HG03159 (cell line): ENCODE results near the gene TST.
A peak's percentile ranks its signal among the peaks of the same experiment; 100 is the strongest.

Experiments
- ATAC-seq: cut with Tn5 transposase; IDR thresholded peaks from one replicate; pipeline ENCODE4 v1.9.1; 2021; ENCODE audit warnings: mild to moderate bottlenecking, moderate library complexity; ENCODE audit not compliant: unreplicated experiment

The TST gene

DNA sequence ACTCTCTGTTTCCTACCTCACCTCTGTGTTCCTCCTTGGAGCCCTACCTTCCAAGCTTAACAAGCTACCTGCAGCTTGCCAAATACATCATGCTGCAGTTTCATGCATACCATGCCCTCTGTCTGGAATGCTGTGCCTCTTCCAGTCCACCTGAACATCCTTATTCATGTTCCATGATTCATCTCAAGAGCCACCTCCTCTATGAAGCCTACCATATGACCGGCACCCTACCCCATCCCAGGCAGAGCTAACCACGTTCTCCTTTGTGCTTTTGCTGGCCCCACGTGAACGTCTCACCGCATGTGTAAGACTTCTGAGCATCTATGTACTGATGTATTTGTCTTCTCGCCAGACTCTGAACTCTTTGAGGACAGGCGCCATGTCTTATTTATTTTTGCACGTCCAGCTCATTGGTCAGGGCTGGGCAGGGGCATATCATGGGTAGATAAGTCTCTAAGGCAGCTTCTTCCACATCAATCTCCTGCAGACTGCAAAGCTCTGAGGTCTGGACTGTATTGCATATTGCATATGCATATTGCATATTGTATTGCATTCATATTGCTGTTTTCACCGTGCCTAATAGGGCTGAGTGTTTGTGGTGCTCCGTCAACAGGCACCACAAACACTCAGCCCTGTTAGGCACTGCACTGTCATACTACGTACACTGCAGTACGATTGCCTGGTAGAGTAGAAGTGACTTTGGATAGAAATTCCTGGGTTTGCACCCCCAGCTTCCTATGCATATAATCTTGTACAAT lies 31.0 kb downstream of the TST start:
- ATAC-seq = no peak

DNA sequence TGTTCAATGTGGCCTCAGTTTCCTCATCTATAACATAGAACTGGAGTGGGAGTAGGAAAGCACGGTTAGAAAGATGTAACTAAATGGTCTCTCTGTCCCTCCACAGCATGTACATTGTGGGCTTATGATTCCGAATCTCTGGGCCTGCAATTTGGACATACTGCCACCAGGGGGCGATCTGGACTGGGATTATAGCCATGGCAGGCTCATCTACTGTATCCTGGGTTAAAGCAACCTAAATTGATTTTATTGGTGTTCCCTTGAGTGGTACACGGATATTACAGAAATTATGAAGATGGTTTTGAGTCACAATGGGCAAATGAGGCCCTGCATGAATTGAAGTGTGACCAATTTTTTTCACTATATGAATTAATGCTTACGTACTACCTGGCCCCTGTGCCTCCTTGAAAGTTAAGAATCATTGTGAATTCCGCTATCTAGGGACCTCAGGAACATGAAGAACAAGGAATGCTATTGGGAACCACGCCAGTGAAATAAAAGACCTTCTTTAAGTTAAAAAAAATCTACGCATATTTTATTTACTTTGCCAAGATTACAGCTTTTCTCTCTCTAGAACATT lies 32.9 kb downstream of the TST start:
- no peak for ATAC-seq

DNA sequence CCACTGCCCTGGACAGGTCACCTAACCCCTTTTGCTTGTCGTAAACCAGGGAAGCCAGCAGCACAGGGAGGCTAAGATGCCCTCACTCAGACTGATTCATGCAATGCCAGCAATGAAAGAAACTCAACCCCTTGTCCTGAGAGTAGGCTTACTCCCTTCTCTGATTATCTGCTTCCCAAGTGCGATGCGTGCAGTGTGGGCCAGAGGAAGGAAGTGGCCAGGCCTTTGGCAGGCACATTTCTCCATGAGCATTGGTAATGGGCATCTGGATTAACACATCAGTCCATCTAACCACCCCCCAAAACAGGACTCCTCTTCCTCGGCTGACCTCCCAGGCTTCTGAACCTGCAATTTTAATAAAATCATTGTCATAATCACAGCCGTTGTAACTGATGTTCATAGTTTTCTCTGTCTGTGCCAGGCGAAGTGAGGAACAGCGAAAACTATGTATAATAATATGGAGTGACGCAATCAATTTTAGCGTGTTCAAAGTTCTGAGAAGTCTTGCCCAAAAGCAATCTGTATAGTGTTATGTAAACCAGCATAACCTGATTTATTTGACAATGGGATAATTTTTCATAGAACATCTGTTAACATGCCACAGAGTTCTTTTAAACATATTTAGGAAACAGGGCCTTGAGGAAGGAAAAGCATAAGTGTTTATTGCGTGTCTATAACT lies 33.9 kb downstream of the TST start:
- ATAC-seq = no peak

DNA sequence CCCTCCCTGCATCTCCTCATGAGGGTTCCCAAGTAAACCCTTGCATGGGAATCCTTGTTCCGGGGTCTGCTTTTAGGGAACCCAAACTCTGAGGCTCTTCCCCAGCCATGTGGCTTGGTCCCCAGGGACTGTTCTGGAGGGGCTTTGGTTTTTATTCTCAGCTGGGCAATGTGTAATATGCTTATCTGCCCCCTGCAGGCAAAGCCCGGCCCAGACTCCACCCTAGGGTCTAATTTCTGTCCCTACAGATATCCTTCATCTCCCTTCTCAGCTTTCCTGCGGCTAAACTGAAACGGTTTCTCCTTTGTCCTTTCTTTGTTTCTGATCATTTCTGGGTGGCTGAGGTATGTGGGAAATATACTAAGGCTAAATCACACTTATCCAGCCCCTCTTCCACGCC lies 37.1 kb downstream of the TST start:
- no peak for ATAC-seq

DNA sequence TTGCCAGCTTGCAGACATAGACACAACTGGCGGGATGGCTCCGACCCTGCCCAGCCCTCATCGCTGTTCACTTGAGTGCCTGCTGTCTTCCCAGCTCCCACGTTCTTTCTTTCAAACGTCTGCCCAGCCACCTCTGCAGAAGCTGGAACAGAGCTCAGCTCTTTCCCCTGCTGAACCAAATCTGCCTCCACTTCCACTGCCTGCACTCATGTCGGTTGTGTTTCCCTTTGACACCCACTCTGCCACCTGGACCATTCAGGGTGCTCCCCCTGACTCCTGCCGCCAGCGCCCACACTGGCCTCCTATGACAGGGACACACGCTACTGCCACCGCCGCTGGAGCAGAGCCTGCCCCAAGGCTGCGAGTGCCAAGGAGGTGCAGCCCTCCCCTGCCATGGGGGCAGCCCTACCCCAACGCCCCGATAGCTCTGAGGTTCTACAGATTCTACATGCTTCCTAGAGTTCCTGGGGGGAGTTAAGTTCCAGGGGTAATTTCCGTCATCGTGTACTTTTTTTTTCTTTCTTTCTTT lies 37.9 kb downstream of the TST start:
- ATAC-seq = no peak

DNA sequence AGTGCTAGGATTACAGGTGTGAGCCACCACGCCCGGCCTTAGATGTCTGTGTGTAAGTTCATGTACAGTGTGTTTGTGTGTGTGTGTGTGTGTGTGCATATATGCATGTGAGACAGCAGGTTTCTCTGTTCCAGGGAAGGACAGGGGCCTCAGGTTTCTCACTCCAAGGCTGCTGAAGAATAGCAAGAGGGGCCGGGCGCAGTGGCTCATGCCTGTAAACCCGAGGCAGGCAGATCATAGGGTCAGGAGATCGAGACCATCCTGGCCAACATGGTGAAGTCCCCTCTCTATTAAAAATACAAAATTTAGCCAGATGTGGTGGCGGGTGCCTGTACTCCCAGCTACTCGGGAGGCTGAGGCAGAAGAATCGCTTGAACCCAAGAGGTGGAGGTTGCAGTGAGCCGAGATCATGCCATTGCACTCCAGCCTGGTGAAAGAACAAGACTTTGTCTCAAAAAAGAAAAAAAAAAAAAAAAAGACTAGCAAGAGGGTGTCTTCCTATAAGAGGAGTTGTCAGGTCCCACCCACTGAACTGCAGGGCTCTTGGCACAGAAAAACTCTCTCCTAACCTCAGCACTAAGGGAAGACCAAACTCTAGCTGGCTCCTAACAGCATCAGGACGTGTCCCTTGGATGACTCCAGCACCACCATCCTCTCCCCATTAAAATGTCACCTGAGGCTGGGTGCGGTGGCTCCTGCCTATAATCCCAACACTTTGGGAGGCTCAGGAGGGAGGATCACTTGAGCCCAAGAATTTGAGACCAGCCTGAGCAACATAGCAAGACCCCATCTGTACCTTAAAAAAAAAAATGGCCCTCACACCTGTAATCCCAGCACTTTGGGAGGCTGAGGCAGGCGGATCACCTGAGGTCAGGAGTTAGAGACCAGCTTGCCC lies 40.0 kb downstream of the TST start:
- ATAC-seq = no peak

DNA sequence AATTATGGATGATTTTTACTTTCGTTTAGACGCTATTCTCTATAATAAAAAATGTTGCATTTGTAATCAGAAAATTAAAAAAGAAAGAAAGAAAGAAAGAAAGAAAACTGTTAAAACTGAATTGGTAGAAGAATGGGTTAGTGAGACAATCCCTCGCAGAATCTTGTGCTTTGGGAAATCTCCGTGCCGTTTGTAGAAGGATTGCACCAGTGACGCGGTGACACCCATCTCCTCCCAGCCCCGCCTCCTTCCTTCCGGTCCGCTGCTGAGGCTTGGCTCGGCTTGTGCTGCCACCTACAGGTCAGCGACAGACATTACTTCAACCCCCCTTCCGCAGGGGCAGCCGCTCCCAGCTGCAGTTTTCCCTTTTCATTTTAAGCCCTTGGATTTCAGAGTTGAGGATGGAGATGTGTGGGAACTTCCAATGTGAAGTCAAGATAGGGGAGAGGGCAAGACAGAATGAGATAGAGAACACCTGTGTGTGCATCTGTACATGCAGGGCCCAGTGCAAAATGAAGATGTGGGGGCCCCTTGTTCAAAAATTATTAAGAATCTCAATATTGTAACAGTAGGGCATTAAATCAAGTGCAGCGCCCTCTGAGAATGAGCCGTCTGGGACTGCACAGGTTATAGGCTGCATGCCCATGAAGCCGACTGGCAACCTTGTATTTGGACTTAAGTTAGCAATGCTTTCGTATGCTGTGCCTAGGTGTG lies 41.1 kb downstream of the TST start:
- ATAC-seq = peak; percentile 75

DNA sequence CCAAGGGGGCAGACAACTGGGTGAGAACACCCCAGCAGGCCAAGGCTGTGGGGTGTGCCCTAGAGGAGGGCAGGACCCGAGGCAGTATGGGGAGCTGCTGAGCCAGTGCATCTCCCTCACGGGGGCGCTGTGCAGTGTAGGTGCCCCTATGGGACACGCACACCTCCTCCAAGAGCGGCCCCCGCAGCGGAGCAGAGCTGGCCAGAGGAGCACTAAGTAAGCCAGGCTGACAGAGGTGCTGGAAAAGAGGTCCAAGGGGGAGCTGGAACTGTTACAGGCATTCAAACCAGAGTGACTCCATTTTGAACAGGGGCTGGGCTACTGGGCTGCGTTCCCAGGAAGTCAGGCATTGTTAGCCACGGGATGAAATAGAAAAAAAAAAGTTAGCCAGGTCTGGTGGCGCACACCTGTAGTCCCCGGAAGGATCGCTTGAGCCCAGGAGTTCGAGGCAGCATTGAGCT lies 41.8 kb downstream of the TST start:
- ATAC-seq = peak; percentile 12

DNA sequence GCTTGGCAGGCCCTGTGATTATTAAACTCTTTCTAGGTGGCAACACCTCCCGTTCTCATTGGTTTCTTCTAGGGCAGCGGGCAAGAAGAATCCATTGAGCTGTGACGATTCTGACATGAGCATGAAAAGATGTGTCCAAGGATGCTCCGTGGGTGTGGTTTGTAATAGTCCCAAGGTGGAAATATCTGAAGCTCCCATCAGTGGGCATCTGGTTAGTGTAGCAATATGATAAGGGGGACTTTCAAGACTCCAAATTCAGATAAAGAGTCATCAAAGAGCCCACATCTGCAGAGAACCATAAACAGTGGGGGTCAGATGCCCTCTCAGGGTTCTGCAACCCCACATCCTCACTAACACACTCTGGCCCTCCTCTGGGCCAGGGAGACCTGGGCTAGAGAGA lies 42.6 kb downstream of the TST start:
- no peak for ATAC-seq

DNA sequence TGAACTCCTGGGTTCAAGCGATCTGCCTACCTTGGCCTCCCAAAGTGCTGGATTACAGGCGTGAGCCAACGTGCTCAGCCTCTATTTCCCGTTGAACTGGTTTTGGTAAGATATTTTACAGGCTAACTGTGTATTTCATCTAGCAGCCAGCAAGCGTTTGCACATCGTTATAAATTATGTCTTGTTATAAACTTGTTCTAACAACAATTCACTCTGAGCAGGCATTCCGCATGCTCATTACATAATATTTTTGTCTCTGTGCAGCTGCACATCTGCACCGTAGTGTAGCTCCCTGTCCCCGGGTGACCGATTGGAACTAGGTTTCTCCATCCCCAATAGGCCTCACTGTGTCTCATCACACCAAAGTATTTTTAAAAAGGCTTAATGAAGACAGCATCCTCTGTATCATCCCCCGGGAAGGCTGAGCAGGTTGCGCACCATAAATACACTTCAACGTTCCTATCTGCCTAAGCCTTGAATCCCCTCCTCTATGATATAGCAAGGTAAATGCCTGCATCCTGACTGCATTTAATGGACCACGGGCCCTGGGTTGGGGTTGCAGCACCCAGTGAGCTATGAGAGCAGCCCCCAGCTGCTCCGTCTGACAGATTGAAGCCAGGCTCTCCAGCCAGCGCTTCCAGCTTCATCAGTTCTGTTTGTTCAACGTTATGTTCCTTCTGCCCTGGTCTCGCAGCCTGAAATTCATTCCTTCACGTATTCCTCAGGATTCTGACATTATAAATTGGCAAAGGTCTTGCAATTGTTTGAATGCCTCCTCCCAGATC lies 47.7 kb downstream of the TST start:
- ATAC-seq = no peak

DNA sequence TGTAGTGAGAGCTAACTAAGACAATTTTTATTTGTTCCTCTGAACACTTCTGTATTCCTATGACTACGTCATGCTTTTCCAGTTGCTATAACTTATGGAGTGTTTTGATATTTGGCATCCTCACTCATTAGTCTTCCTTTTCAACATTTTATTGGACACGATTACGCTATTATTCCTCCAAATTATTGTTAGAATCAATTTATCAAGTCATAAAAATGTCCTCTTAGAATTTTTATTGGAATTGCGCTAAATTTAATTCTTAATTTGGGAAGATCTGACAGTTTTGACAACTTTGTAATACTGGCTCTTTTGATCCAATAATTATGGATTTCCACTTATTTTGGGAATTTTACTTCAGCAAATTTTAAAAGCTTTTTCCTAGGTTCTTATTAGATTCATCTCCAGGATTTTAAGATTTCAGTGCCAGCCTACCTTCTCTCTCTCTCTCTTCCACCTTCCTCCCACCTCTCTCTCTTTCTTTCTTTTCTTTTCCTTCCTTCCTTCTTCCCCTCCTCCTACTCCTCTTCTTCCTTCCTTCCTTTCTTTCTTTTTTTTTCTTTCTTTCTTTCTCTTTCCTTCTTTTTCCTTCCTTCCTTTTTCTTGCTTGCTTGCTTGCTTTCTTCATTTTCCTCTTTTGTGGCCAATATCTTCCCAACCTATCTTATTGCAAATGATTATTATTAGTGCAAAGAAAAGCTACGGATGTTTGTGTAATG lies 50.8 kb downstream of the TST start:
- no peak for ATAC-seq

DNA sequence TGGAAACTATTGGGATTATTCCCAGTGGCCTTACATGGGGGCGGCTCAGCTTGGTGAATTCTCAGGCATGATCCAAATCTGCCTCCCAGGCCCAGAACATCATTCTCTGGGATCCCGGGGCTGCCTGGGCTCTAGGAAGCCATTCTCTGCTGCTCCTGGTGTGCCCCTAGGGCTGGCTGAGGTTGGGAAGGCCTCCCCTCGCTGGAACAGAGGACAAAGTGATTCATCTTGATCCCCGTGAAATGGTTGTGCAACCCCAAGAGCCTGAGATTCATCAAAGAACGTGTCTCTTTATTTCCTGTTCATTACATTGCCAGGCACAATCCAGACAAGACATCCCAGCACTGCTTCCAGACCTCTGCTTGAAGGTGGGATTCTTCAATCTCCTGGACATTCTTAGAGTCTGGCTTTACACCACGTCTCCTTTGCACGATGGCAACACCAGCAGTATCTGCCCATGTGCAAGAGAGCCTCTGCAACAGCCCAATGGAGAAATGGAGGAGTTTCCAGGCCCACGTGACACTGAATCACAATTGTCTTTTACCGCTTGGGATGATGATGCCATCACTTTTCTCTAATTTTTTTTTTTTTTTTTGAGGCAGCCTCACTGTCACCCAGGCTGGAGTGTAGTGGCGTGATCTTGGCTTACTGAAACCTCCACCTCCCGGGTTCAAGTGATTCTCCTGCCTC lies 52.3 kb downstream of the TST start:
- no peak for ATAC-seq

DNA sequence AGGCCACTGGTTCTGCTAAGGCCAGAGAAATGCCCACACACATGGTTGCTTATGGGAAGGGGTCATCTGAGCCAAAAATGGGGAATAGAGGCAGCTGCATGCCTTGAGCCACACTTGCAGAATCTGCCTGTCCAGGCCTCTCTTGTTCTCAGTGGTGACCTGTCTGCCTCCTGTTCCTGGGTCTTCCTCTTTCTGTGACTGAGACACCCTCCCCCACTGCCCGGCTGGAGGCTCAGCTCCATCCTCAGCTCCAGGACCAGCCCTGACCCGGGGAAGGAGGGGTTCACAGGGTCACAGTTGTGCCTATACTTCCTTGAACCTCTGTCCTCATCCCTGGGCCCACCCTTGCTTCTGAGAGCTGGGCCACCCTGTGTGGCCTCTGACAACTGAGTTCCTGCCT lies 53.6 kb downstream of the TST start:
- ATAC-seq = no peak

DNA sequence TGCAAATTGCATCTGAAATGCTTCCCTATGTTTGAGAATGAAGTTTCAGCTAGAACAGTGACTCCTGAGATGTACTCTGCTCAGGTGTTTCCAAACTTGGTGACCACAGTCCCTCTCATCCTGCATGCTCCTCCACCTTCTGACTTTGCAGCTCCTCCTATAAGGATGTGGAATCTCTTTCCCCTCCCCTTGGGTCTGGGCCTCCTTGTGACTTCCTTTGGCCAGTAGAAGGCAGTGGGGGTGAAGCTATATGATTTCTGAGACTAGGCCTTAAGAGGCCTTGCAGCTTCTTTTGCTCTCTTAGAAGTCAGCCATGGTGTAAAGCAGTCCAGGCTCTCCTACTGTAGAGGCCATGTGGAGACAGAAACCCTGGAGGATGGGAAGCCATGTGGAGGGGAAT lies 55.1 kb downstream of the TST start:
- ATAC-seq = no peak

DNA sequence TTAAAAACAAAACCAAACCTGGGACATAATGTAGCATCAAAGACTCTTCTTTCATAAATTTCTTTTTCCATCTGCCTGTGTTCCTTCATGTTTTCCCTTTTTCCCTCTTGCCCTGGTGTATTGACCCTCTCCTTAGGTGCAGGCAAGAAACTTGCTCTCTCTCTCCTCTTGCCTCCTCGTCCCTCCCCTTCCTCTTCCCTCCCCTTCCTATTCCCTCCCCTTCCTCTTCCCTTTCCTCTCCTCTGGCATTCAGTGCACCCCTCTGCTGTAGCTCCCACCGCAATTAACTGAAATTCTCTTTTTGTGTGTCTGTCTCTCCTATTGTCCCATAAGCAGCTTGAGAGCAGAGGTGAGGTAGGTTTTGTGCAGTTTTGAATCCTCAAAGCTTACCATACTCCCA lies 55.9 kb downstream of the TST start:
- ATAC-seq = no peak

DNA sequence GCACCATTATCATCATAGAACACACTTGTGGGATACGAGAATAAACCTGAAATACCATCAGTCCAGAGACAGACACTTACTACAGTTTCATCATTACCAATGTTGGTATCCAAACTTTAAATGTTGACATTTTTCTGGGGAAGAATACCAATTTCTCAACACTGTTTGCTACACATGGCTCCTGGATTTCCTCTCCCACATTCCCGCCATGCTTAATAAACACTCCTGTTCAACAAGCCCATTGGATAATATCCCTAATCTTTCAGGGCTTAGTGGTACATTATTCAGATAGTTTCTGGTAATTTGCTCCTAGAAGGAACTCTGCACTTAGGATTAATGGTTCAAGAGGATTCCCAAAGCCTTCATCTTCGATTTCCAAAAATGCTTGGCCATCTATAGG lies 57.6 kb downstream of the TST start:
- no peak for ATAC-seq
